Nephron progenitor cell (in vitro differentiated cells): ENCODE measurements around the gene KIAA1217.

Experiments used
- DNase-seq: peaks from one replicate; pipeline ENCODE4 v3.0.0; 2021
- H3K27ac Mint-ChIP-seq: 2 replicates; pipeline ENCODE4 v1.8.0; 2021; ENCODE audit warnings: mild to moderate bottlenecking, moderate library complexity, mixed read lengths
- H3K27me3 Mint-ChIP-seq: 2 replicates; pipeline ENCODE4 v1.8.0; 2021; ENCODE audit warnings: mild to moderate bottlenecking, low read depth, mixed read lengths; ENCODE audit not compliant: poor library complexity
- H3K36me3 Mint-ChIP-seq: 2 replicates; pipeline ENCODE4 v1.8.0; 2021; ENCODE audit warnings: low read depth, mixed read lengths
- H3K4me1 Mint-ChIP-seq: 2 replicates; pipeline ENCODE4 v1.8.0; 2021; ENCODE audit warnings: mixed read lengths
- H3K4me3 Mint-ChIP-seq: 2 replicates; pipeline ENCODE4 v1.8.0; 2021; ENCODE audit warnings: mild to moderate bottlenecking, moderate library complexity, mixed read lengths
- H3K9me3 Mint-ChIP-seq: 2 replicates; pipeline ENCODE4 v1.8.0; 2021; ENCODE audit warnings: mild to moderate bottlenecking, moderate library complexity, mixed read lengths
- CTCF ChIP-seq: fragments of 200-600 bp; sonication (generic); IDR thresholded peaks from 2 replicates; pipeline ENCODE4 v1.5.0; 2021; ENCODE audit warnings: antibody characterized with exemption

Gene KIAA1217

DNA sequence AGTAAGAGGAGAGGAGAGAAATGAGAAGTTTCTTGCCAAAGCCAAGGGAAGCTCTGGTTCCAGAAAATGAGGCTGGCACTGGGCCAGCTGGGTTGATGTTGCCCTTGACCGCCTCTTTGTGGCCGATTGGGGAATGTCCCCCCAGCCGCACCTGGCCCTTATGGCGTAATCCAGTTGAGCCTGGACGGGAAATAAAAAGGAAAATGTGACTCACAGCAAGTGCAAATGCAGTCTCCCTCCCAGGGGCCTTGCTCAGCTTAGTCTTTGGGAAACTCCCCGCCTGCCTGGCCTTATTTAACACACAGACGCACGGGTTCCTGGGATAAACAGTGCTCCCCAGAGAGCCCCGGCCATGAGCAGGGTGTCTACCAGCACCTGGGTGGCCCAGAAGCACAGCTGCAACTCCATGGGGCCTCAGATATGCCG, 174.8 kb downstream of the KIAA1217 start:
- Mint-ChIP-seq H3K9me3 (peaks cover 18% of the 10 kb centered on the region), H3K4me3 (no peak overlapping the region), H3K4me1 (peaks cover 41% of the 10 kb centered on the region), H3K27me3 (peaks cover 3% of the 10 kb centered on the region), H3K27ac (peak overlapping the region; percentile 29), H3K36me3 (peaks cover 57% of the 10 kb centered on the region)
- peak; percentile 35 for DNase-seq
- peak; percentile 15 for TF ChIP-seq CTCF

DNA sequence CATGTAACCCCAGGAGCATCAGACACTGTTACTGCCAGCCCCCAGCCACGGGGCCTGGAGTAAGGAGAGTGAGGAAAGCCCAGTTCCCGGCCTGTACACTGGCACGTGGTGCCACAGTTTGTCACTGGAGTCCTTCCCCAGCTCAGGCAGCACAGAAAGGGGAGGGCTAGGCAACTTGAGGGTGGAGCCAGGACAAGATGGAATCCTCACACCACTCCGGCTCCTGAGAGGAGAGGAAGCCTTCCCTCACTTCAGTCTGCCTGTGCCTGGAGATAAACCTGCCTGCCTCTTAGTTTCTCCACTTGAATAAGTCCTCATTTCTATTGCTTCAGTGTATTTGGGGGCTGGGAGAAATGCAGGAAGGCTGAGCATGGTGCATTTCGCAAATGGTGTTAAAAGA, 176.0 kb downstream of the KIAA1217 start:
- H3K27ac Mint-ChIP-seq, result peak overlapping the region; percentile 79
- DNase-seq, result peak; percentile 10
- H3K9me3 Mint-ChIP-seq, result peaks cover 19% of the 10 kb centered on the region
- H3K27me3 Mint-ChIP-seq, result peaks cover 3% of the 10 kb centered on the region
- H3K4me3 Mint-ChIP-seq, result no peak overlapping the region
- peaks cover 59% of the 10 kb centered on the region for H3K36me3 Mint-ChIP-seq
- peaks cover 41% of the 10 kb centered on the region for H3K4me1 Mint-ChIP-seq
- no peak for TF ChIP-seq CTCF

- Mint-ChIP-seq H3K27me3 (peaks cover 3% of the 10 kb centered on the region), H3K27ac (no peak overlapping the region), H3K4me3 (no peak overlapping the region), H3K36me3 (peaks cover 67% of the 10 kb centered on the region), H3K4me1 (peaks cover 41% of the 10 kb centered on the region), H3K9me3 (peaks cover 19% of the 10 kb centered on the region)
- no peak for TF ChIP-seq CTCF
- DNase-seq, result no peak
Observed at GRCh38 chr10:24385776-24386175, 176.8 kb downstream of the KIAA1217 start.

DNA sequence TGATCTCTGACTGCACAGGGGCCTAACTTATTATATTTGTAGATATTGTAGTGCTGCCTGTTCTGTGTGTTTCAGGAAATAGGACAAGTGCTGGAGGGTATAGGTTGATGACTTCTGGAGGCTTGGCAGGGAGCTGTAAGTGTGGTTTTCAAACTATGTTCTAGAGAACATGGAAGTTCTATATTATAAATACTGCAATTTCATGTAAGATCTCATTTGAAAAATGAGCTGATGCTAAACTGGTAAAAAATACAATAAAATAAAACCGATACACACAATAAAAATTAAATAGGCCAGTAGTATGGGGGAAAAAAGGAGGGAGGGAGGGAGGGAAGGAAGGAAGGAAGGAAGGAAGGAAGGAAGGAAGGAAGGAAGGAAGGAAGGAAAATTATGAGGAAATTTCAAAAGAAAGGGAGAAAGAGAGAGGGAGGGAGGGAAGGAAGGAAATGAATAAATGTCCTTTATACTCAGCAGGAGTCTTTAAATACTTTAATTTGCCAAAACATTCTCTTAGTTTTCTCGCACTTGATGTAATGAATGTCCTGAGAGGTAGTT, 181.3 kb downstream of the KIAA1217 start:
- Mint-ChIP-seq H3K27me3 (no peaks in the 10 kb centered on the region), H3K9me3 (peaks cover 19% of the 10 kb centered on the region), H3K27ac (no peak overlapping the region), H3K36me3 (peaks cover 60% of the 10 kb centered on the region), H3K4me3 (no peak overlapping the region), H3K4me1 (peaks cover 28% of the 10 kb centered on the region)
- no peak for TF ChIP-seq CTCF
- DNase-seq, result no peak

DNA sequence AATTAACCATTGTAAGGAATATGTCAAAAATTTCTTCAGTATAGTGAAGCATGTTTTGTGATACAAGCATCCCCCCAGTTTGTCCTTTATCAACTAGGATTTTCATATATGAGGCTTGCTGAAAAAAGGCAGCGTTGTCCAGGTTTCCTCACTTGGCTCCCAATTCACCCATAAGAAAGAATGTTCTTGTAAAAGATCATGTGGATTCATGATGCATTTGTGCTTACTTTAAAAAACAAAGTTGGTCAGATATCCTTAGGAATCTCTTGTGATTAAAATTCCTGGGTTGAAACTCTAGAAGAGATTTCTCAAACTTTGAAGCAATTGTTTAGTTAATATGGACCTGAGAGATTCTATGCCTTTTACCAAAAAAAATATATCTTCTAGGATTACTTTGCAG, 181.8 kb downstream of the KIAA1217 start:
- no peak for DNase-seq
- TF ChIP-seq CTCF, result no peak
- Mint-ChIP-seq H3K36me3 (peaks cover 54% of the 10 kb centered on the region), H3K27me3 (no peaks in the 10 kb centered on the region), H3K27ac (no peak overlapping the region), H3K4me1 (peaks cover 23% of the 10 kb centered on the region), H3K4me3 (no peak overlapping the region), H3K9me3 (peaks cover 18% of the 10 kb centered on the region)

- Mint-ChIP-seq H3K4me1 (peaks cover 19% of the 10 kb centered on the region), H3K36me3 (peaks cover 38% of the 10 kb centered on the region), H3K9me3 (peaks cover 5% of the 10 kb centered on the region), H3K27ac (no peak overlapping the region), H3K4me3 (no peak overlapping the region), H3K27me3 (peaks cover 5% of the 10 kb centered on the region)
- no peak for DNase-seq
- TF ChIP-seq CTCF, result no peak
Observed at GRCh38 chr10:24393201-24393600, 184.3 kb downstream of the KIAA1217 start.
